HG03045 (cell line): ENCODE measurements around the gene PCDHB5.
"Not testable (repeated sequence)": the region's sequence is repeated elsewhere in the genome, so short reads cannot be mapped to it uniquely, and the experiment has no call there.

Experiments
- ATAC-seq: cut with Tn5 transposase; IDR thresholded peaks from one replicate; pipeline ENCODE4 v1.9.1; 2021; ENCODE audit warnings: mild to moderate bottlenecking, moderate library complexity; ENCODE audit not compliant: unreplicated experiment

PCDHB5 gene

GRCh38 chr5:141151632-141152031 is 16.6 kb downstream of the PCDHB5 start:
- not testable (repeated sequence) for ATAC-seq

GRCh38 chr5:141152096-141152495 is 17.1 kb downstream of the PCDHB5 start:
- ATAC-seq, result not testable (repeated sequence)

GRCh38 chr5:141155540-141156374 is 20.8 kb downstream of the PCDHB5 start:
- ATAC-seq, result no peak

GRCh38 chr5:141157356-141157755 is 22.4 kb downstream of the PCDHB5 start:
- ATAC-seq, result not testable (repeated sequence)

DNA sequence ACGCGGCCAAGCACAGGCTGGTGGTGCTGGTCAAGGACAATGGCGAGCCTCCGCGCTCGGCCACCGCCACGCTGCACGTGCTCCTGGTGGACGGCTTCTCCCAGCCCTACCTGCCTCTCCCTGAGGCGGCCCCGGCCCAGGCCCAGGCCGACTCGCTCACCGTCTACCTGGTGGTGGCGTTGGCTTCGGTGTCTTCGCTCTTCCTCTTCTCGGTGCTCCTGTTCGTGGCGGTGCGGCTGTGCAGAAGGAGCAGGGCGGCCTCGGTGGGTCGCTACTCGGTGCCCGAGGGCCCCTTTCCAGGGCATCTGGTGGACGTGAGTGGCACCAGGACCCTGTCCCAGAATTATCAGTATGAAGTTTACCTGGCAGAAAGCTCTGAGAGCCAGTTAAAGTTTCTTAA is 22.9 kb downstream of the PCDHB5 start:
- not testable (repeated sequence) for ATAC-seq

DNA sequence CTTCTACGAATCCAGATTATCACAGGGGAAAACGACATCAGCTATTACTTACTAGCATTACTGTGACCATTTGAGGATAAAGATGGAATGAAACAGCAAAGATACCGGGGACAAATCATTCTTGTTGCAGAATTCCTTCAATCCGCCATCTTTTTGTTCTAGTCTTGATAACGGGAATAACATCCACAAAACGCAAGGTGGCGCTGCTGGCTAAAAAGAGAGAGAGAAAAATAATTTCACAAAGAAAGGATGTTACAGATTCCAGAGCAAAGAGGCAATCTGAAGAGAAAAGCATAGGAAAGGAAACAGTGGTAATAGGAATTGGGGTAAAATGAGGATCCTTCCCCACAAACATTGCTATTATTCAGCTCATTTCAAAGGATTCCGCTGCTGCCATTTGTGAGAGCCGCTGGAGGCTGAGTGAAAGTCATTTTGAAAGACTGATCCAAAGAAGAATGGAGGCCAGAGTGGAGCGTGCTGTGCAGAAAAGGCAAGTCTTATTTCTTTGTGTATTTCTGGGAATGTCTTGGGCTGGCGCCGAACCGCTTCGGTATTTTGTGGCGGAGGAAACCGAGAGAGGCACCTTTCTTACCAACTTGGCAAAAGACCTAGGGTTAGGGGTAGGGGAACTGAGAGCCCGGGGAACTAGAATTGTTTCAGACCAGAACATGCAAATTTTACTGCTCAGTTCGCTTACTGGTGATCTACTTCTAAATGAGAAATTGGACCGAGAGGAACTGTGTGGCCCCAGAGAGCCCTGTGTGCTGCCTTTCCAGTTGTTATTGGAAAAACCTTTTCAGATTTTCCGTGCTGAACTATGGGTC is 37.6 kb downstream of the PCDHB5 start, which contains the start of gene PCDHB7:
Gene PCDHB7 (plus strand): TSS at position 264 of the 824 bp plus-strand sequence. CDS start 192 bp downstream, at position 456.
- no peak for ATAC-seq

DNA sequence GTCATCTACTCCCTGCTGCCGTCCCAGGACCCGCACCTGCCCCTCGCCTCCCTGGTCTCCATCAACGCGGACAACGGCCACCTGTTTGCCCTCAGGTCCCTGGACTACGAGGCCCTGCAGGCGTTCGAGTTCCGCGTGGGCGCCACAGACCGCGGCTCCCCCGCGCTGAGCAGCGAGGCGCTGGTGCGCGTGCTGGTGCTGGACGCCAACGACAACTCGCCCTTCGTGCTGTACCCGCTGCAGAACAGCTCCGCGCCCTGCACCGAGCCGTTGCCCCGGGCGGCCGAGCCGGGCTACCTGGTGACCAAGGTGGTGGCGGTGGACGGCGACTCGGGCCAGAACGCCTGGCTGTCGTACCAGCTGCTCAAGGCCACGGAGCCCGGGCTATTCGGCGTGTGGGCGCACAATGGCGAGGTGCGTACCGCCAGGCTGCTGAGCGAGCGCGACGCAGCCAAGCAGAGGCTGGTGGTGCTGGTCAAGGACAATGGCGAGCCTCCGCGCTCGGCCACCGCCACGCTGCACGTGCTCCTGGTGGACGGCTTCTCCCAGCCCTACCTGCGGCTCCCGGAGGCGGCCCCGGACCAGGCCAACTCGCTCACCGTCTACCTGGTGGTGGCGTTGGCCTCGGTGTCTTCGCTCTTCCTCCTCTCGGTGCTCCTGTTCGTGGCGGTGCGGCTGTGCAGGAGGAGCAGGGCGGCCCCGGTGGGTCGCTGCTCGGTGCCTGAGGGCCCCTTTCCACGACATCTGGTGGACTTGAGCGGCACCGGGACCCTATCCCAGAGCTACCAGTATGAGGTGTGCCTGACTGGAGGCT is 39.5 kb downstream of the PCDHB5 start:
- ATAC-seq, result not testable (repeated sequence)

GRCh38 chr5:141175933-141176332 is 40.9 kb downstream of the PCDHB5 start:
- no peak for ATAC-seq

DNA sequence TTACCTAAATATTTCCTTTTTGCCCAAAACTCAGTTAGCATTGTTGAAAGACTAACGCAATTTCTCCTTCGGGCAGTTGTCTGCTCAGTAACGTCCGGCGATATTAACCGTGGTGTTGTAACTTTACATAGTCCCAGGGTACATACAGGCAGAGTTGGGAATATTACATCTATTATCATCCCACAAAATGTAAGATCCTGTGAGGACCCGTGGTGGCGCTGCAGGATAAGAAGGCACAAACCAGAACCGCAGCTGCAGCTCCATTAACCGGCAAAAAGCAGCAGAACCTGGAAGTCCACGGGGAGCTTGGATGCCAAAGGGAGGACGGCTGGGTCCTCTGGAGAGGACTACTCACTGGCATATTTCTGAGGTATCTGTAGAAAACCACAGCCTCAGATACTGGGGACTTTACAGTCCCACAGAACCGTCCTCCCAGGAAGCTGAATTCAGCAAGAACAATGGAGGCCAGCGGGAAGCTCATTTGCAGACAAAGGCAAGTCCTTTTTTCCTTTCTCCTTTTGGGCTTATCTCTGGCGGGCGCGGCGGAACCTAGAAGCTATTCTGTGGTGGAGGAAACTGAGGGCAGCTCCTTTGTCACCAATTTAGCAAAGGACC is 42.7 kb downstream of the PCDHB5 start, which contains the start of gene PCDHB8:
Gene PCDHB8 (plus strand): TSS at position 214 of the 615 bp plus-strand sequence. CDS start 245 bp downstream, at position 459.
- not testable (repeated sequence) for ATAC-seq

DNA sequence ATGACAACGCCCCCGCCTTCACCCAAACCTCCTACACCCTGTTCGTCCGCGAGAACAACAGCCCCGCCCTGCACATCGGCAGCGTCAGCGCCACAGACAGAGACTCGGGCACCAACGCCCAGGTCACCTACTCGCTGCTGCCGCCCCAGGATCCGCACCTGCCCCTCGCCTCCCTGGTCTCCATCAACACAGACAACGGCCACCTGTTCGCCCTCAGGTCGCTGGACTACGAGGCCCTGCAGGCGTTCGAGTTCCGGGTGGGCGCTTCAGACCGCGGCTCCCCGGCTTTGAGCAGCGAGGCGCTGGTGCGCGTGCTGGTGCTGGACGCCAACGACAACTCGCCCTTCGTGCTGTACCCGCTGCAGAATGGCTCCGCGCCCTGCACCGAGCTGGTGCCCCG is 44.4 kb downstream of the PCDHB5 start:
- ATAC-seq, result not testable (repeated sequence)

GRCh38 chr5:141179876-141180275 is 44.9 kb downstream of the PCDHB5 start:
- not testable (repeated sequence) for ATAC-seq

DNA sequence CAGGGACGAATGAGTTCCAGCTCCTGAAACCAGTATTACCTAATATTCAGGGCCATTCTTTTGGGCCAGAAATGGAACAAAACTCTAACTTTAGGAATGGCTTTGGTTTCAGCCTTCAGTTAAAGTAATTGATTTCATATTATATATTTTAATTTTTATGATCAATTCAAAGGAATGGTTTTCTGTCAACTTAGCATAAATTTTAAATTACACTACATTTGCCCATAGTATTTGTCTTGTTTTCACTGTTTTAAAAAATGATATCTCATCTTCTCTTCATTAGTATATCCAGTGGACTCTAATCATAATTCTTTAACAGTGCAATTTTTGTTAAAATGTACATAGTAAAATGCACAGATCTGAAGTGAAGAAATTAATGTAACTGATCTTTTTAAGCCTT is 45.3 kb downstream of the PCDHB5 start:
- ATAC-seq, result no peak

DNA sequence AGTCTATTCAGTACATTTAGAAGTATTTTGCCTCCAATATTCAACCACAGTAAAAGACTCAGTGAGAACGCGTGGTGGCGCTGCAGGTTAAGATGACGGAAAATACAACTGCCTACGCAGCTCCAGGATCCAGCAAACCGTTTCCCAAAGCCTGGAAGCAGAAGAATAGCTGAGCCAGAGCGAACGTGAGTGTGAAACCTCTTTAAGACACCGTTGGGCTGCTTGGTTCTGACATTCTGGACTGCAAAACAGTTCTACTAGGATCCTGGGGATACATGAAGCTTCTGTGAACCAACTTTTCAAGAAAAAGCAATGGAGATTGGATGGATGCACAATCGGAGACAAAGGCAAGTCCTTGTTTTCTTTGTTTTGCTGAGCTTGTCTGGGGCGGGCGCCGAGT is 47.2 kb downstream of the PCDHB5 start, which contains the start of gene PCDHB16:
Gene PCDHB16 (plus strand): TSS at position 140 of the 400 bp plus-strand sequence. CDS start 173 bp downstream, at position 313.
- no peak for ATAC-seq

DNA sequence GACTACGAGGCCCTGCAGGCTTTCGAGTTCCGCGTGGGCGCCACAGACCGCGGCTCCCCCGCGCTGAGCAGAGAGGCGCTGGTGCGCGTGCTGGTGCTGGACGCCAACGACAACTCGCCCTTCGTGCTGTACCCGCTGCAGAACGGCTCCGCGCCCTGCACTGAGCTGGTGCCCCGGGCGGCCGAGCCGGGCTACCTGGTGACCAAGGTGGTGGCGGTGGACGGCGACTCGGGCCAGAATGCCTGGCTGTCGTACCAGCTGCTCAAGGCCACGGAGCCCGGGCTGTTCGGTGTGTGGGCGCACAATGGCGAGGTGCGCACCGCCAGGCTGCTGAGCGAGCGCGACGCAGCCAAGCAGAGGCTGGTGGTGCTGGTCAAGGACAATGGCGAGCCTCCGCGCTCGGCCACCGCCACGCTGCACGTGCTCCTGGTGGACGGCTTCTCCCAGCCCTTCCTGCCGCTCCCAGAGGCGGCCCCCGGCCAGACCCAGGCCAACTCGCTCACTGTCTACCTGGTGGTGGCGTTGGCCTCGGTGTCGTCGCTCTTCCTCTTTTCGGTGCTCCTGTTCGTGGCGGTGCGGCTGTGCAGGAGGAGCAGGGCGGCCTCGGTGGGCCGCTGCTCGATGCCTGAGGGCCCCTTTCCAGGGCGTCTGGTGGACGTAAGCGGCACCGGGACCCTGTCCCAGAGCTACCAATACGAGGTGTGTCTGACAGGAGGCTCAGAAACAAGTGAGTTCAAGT is 49.3 kb downstream of the PCDHB5 start:
- not testable (repeated sequence) for ATAC-seq

GRCh38 chr5:141186897-141187512 is 52.0 kb downstream of the PCDHB5 start, which contains the start of gene PCDHB9:
TSS of gene PCDHB9 (plus strand) at chr5:141187161. CDS start at chr5:141187319, 158 bp downstream.
- no peak for ATAC-seq
